DOHH2 (cell line): ENCODE measurements around the gene SCARB2.

Experiments
- H3F3A ChIP-seq: fragments of 200-600 bp; sonication (generic), shearing (Covaris generic); 2 replicates; pipeline ENCODE4 v1.6.0; 2016; ENCODE audit warnings: antibody characterized with exemption, mild to moderate bottlenecking; ENCODE audit not compliant: control insufficient read depth, insufficient read depth
- H3K27ac ChIP-seq: fragments of 200-600 bp; sonication (generic); 2 replicates; pipeline ENCODE4 v1.5.1; 2014; ENCODE audit warnings: low read depth, mild to moderate bottlenecking, low read length, moderate library complexity
- H3K27me3 ChIP-seq: fragments of 200-600 bp; sonication (generic); 2 replicates; pipeline ENCODE4 v1.6.1; 2014; ENCODE audit warnings: mild to moderate bottlenecking, low read length, mixed read lengths; ENCODE audit not compliant: control insufficient read depth
- H3K36me3 ChIP-seq: fragments of 200-600 bp; sonication (generic); 2 replicates; pipeline ENCODE4 v1.6.1; 2014; ENCODE audit warnings: mild to moderate bottlenecking, low read length, moderate library complexity, mixed read lengths; ENCODE audit not compliant: control insufficient read depth
- H3K4me1 ChIP-seq: fragments of 200-600 bp; sonication (generic); 2 replicates; pipeline ENCODE4 v1.6.1; 2014; ENCODE audit warnings: mild to moderate bottlenecking, low read length, mixed read lengths; ENCODE audit not compliant: control insufficient read depth
- H3K4me2 ChIP-seq: fragments of 200-600 bp; sonication (generic); 2 replicates; pipeline ENCODE4 v1.6.0; 2014; ENCODE audit warnings: mild to moderate bottlenecking, low read length, moderate library complexity
- H3K4me3 ChIP-seq: fragments of 200-600 bp; sonication (generic); 2 replicates; pipeline ENCODE4 v1.5.1; 2014; ENCODE audit warnings: mild to moderate bottlenecking, low read length, mixed read lengths
- H3K79me2 ChIP-seq: fragments of 200-600 bp; sonication (generic); 2 replicates; pipeline ENCODE4 v1.6.1; 2014; ENCODE audit warnings: mild to moderate bottlenecking, low read length, mixed read lengths; ENCODE audit not compliant: control insufficient read depth
- H3K9me2 ChIP-seq: fragments of 200-600 bp; sonication (generic); replicated peaks from 2 replicates; pipeline ENCODE4 v1.6.1; 2014; ENCODE audit warnings: mild to moderate bottlenecking, low read length, mixed read lengths; ENCODE audit not compliant: control insufficient read depth
- H3K9me3 ChIP-seq: fragments of 200-600 bp; sonication (generic); 2 replicates; pipeline ENCODE4 v1.6.1; 2014; ENCODE audit warnings: antibody characterized with exemption, low read length, mixed read lengths; ENCODE audit not compliant: control insufficient read depth, insufficient read depth
- H4K20me1 ChIP-seq: fragments of 200-600 bp; sonication (generic); 2 replicates; pipeline ENCODE4 v1.6.0; 2014; ENCODE audit warnings: low read depth, mild to moderate bottlenecking, antibody characterized with exemption, low read length, moderate library complexity; ENCODE audit not compliant: control insufficient read depth, insufficient read depth
- CTCF ChIP-seq: fragments of 200-600 bp; sonication (generic); IDR thresholded peaks from one replicate; pipeline ENCODE4 v1.5.1; 2014; ENCODE audit warnings: antibody characterized with exemption, mild to moderate bottlenecking, low read depth, low read length; ENCODE audit not compliant: poor library complexity, severe bottlenecking
- EZH2phosphoT487 ChIP-seq: fragments of 200-600 bp; sonication (generic); IDR thresholded peaks from 2 replicates; pipeline ENCODE4 v1.6.1; 2017; ENCODE audit warnings: borderline replicate concordance, mild to moderate bottlenecking, antibody characterized with exemption, low read length, moderate library complexity, mixed read lengths

Gene SCARB2

GRCh38 chr4:76197031-76197743 lies 16.4 kb downstream of the SCARB2 start:
- H3K4me1 ChIP-seq, result peaks cover 25% of the 10 kb centered on the region
- H3K4me3 ChIP-seq, result no peak overlapping the region
- TF ChIP-seq EZH2phosphoT487 (no peak), CTCF (no peak)
- no peaks in the 10 kb centered on the region for H4K20me1 ChIP-seq
- no peaks in the 10 kb centered on the region for H3K36me3 ChIP-seq
- H3K9me2 ChIP-seq, result no peaks in the 10 kb centered on the region
- H3K27ac ChIP-seq, result no peak overlapping the region
- H3F3A ChIP-seq, result peaks cover 6% of the 10 kb centered on the region; the same call in 1 of the 2 replicates
- no peaks in the 10 kb centered on the region for H3K27me3 ChIP-seq
- H3K79me2 ChIP-seq, result no peaks in the 10 kb centered on the region
- H3K9me3 ChIP-seq, result no peaks in the 10 kb centered on the region
- H3K4me2 ChIP-seq, result no peak overlapping the region

DNA sequence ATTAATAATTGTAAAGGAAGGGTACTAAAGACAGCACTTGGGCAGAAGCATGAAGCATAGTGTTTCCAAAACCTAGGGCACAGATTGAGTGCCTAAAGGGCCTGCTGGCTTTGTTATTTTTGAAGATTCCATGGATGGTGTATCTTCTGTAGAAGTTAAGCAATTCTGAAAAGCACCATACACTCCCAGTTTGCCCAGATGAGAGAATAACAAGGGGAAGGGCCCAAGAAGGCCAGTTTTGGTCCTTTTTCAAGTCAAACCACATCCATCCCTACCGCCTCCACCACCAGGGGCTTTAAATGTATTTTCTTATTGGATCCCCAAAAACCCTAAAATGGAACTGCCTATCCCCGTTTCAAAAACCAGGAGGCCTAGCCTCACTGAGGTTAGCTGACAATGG lies 17.2 kb downstream of the SCARB2 start:
- no peaks in the 10 kb centered on the region for H4K20me1 ChIP-seq
- H3K9me2 ChIP-seq, result no peaks in the 10 kb centered on the region
- no peak overlapping the region for H3K4me3 ChIP-seq
- no peaks in the 10 kb centered on the region for H3K27me3 ChIP-seq
- no peaks in the 10 kb centered on the region for H3K36me3 ChIP-seq
- no peak overlapping the region for H3K27ac ChIP-seq
- peaks cover 25% of the 10 kb centered on the region for H3K4me1 ChIP-seq
- TF ChIP-seq CTCF, result no peak
- no peak for TF ChIP-seq EZH2phosphoT487
- H3F3A ChIP-seq, result peaks cover 6% of the 10 kb centered on the region; the same call in 1 of the 2 replicates
- H3K9me3 ChIP-seq, result no peaks in the 10 kb centered on the region
- no peak overlapping the region for H3K4me2 ChIP-seq
- no peaks in the 10 kb centered on the region for H3K79me2 ChIP-seq

DNA sequence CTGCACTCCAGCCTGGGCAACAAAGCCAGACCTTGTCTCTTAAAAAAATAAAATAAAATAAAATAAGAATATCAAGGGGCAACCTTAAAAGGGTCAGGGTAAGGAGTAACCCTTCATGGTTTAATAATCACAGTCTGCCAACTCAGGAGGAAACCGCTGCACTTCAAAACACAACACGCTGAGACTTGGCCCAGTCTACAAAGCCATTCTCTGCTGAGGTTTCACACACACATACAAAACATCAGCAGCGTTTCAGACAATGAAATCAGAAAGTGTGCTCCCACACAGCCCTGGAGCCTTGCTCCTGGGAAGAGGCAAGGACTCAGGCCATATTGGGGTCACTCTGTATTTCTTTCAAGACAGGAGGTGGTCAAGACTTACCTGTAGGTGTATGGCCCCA lies 18.3 kb downstream of the SCARB2 start:
- Histone ChIP-seq H3K9me2 (no peaks in the 10 kb centered on the region), H3K79me2 (no peaks in the 10 kb centered on the region), H3K9me3 (no peaks in the 10 kb centered on the region), H3K4me2 (no peak overlapping the region), H3K36me3 (no peaks in the 10 kb centered on the region), H3K4me3 (no peak overlapping the region), H3K4me1 (peaks cover 25% of the 10 kb centered on the region), H3F3A (peaks cover 6% of the 10 kb centered on the region; the same call in 1 of the 2 replicates), H3K27me3 (no peaks in the 10 kb centered on the region), H4K20me1 (no peaks in the 10 kb centered on the region), H3K27ac (no peak overlapping the region)
- TF ChIP-seq CTCF, result no peak
- TF ChIP-seq EZH2phosphoT487, result no peak
